BE2C (cell line): ENCODE measurements around the gene BPIFB2.

ENCODE experiments used
- DNase-seq: peaks from one replicate; pipeline ENCODE4 v3.0.0-alpha.2; 2020
- H3K27me3 ChIP-seq: fragments of 250-450 bp; sonication (Bioruptor Pico); 2 replicates; pipeline ENCODE4 v1.5.1; 2020; ENCODE audit warnings: mild to moderate bottlenecking
- H3K36me3 ChIP-seq: fragments of 250-450 bp; sonication (Bioruptor Pico); 2 replicates; pipeline ENCODE4 v1.5.1; 2020; ENCODE audit warnings: mild to moderate bottlenecking
- H3K4me1 ChIP-seq: fragments of 250-450 bp; sonication (Bioruptor Pico); 2 replicates; pipeline ENCODE4 v1.5.1; 2020
- H3K4me3 ChIP-seq: 2 replicates; pipeline ENCODE4 v1.5.1; 2011; ENCODE audit warnings: low read depth, low read length
- H3K9me3 ChIP-seq: fragments of 250-450 bp; sonication (Bioruptor Pico); 2 replicates; pipeline ENCODE4 v1.5.1; 2020
- TF ChIP-seq, protein P1 (sequence below): IDR thresholded peaks from 2 replicates; pipeline ENCODE4 v1.5.1; 2012; ENCODE audit warnings: mild to moderate bottlenecking, low read depth, low read length

The BPIFB2 gene

DNA sequence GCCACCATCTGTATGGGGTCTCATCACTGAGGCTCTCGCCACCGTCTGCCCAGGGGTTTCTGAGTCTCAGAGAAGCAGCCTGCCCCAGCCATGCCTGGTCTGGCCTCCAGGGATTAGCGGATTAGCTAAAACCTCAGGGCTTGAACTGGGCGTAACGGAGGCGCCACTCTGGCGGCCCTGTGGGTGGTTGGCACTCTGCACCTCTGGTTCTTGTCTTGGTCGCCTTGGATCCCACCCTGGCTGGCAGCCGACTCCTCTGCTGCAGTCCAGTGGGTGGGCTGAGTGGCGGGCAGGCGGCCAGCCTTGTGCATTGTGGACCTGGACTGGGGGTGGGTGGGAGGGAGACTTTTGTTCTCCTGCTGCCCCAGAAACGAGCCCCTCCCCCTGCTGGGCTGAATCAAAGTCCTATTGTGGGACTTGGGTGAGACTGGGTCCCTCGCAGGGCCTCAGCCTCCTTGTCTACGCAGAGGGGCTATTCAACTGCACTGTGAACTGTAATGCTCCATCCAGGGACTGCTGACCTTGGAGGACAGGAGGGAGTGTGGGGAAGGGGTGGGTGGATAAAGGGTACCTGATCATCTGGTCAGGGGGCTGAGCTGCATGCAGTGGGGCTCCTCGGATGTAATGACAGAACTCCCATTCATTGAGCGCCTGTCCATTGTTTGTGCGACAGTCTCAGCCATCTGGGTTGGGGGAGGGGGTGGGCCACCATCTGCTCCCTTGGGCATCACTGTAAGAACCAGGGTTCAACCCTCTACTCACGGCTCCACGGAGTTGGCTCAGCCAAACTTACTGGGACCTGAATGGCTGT, 27.2 kb upstream of the BPIFB2 start:
- peak; percentile 71 for DNase-seq
- Histone ChIP-seq H3K36me3 (no peaks in the 10 kb centered on the region), H3K4me3 (no peak overlapping the region), H3K9me3 (no peaks in the 10 kb centered on the region), H3K4me1 (peaks cover 14% of the 10 kb centered on the region), H3K27me3 (no peaks in the 10 kb centered on the region)
- TF ChIP-seq, protein P1, sequence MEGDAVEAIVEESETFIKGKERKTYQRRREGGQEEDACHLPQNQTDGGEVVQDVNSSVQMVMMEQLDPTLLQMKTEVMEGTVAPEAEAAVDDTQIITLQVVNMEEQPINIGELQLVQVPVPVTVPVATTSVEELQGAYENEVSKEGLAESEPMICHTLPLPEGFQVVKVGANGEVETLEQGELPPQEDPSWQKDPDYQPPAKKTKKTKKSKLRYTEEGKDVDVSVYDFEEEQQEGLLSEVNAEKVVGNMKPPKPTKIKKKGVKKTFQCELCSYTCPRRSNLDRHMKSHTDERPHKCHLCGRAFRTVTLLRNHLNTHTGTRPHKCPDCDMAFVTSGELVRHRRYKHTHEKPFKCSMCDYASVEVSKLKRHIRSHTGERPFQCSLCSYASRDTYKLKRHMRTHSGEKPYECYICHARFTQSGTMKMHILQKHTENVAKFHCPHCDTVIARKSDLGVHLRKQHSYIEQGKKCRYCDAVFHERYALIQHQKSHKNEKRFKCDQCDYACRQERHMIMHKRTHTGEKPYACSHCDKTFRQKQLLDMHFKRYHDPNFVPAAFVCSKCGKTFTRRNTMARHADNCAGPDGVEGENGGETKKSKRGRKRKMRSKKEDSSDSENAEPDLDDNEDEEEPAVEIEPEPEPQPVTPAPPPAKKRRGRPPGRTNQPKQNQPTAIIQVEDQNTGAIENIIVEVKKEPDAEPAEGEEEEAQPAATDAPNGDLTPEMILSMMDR = no peak

GRCh38 chr20:32980990-32981389, 26.5 kb upstream of the BPIFB2 start:
- Histone ChIP-seq H3K9me3 (no peaks in the 10 kb centered on the region), H3K4me3 (no peak overlapping the region), H3K36me3 (no peaks in the 10 kb centered on the region), H3K27me3 (no peaks in the 10 kb centered on the region), H3K4me1 (peaks cover 13% of the 10 kb centered on the region)
- TF ChIP-seq, protein P1 = no peak
- DNase-seq = no peak

- H3K27me3 ChIP-seq = no peaks in the 10 kb centered on the region
- H3K9me3 ChIP-seq = no peaks in the 10 kb centered on the region
- H3K36me3 ChIP-seq = no peaks in the 10 kb centered on the region
- peaks cover 3% of the 10 kb centered on the region; the same call in 1 of the 2 replicates for H3K4me1 ChIP-seq
- TF ChIP-seq, protein P1 = no peak
- DNase-seq = peak; percentile 65
- H3K4me3 ChIP-seq = no peak overlapping the region
Measured at GRCh38 chr20:32982617-32983458, 24.7 kb upstream of the BPIFB2 start.

DNA sequence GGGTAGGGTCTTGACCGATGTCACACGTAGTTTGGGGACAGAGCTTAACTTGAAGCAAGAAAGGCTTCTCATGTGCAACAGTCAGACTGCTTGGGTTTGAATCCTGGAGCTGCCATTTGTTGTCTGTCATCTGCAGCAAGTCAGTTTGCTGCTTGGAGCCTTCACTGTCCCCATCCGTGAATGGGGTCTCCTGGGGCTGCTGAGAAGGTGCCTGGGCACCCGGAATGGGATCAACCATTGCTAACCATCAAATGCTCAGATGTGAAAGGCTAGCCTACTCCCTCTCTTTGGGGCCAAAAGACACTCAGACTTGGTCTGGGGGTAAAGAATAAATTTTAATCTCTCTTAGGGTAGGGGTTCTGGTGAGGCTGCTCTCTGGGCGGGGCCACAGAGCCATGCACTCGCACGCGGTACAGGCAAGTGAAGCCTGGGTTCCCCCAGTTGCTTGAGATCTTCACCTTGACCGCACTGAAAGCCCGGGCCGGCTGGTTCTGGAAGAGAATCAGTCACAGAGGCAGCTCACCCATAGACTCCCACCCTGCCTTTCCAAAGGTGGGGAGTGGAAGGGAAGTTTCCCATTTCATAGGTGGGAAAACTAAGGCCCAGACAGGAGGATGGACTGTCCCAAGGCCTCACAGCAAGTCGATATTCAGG, 23.9 kb upstream of the BPIFB2 start:
- Histone ChIP-seq H3K4me1 (peaks cover 3% of the 10 kb centered on the region; the same call in 1 of the 2 replicates), H3K4me3 (no peak overlapping the region), H3K27me3 (no peaks in the 10 kb centered on the region), H3K36me3 (no peaks in the 10 kb centered on the region), H3K9me3 (no peaks in the 10 kb centered on the region)
- TF ChIP-seq, protein P1 = no peak
- no peak for DNase-seq

DNA sequence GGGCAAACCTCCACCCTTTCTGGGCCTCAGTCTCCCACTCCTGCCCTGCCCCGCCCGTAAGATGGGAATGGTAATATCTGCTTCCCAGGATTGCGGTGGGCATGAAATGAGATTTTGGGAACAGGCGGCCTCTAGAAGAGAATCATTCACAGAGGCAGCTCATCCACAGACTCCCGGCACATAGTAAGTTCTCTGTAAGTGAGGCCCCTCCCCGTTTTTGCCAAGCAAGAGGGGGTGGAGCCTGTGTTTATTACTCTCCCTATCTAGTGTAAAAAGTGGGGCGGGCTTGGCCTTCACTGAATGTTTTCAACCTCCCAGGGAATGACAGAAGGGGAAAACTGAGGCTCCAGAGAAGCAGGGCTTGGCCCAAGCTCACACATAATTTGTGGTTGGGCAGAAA, 23.3 kb upstream of the BPIFB2 start:
- Histone ChIP-seq H3K36me3 (no peaks in the 10 kb centered on the region), H3K4me3 (no peak overlapping the region), H3K27me3 (no peaks in the 10 kb centered on the region), H3K9me3 (no peaks in the 10 kb centered on the region), H3K4me1 (peaks cover 3% of the 10 kb centered on the region; the same call in 1 of the 2 replicates)
- TF ChIP-seq, protein P1 = no peak
- DNase-seq = no peak
